Astrocyte of the cerebellum (primary cell): Measurements from ENCODE around the gene HARS2.
"Not testable (repeated sequence)": the region's sequence is repeated elsewhere in the genome, so short reads cannot be mapped to it uniquely, and the experiment has no call there.

ENCODE experiments used
- DNase-seq: peaks from one replicate; pipeline ENCODE4 v3.0.0-alpha.2; 2011; ENCODE audit warnings: low read depth
- H3K4me3 ChIP-seq: 2 replicates; pipeline ENCODE4 v1.5.1; 2011; ENCODE audit warnings: mild to moderate bottlenecking, low read depth, low read length, moderate library complexity
- in situ Hi-C: cut with HindIII; loops from 2 replicates; pipeline ENCODE4 v1.10.0; 2017; ENCODE audit warnings: low sequenced_read_pairs
- TF ChIP-seq, protein P1 (sequence below): IDR thresholded peaks from 2 replicates; pipeline ENCODE4 v1.5.1; 2012; ENCODE audit warnings: low read length, low read depth, moderate library complexity, mild to moderate bottlenecking; ENCODE audit errors: missing control alignments

Gene HARS2

DNA sequence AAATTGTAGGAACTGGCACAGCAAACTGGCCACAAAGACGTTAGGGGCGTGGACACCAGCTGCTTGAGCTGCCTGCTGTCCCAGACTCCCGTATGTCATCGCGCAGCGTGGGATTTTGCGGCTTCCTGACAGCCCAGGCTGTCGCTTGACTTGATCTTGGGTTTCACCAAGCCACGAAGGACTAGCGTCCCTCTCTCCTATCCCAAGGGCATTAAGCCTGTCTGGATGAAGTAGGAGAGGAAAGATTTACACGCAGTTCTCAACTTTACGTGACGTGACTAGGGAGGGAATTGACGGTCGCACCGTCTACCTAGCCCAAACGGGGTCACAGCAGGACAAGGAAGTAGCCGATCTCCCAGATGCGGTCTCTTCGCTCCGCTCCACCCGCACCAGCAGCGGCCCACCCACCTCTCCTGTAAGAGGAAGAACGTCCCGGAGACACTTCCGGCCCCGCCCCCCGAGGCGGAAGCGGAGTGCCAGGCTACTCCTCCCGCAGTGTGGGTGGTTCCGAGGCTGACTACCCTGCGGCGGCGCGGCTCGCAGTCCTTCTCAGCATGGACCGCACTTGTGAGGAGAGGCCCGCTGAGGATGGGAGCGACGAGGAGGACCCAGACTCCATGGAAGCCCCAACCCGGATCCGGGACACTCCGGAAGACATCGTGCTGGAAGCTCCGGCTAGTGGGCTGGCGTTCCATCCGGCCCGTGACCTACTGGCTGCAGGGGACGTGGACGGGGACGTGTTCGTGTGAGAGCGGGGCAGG, 26.7 kb upstream of the HARS2 start, which contains the start of gene WDR55:
Gene WDR55 (plus strand): TSS at position 546 of the 761 bp plus-strand sequence. CDS start 9 bp downstream, at position 555.
- TF ChIP-seq, protein P1, sequence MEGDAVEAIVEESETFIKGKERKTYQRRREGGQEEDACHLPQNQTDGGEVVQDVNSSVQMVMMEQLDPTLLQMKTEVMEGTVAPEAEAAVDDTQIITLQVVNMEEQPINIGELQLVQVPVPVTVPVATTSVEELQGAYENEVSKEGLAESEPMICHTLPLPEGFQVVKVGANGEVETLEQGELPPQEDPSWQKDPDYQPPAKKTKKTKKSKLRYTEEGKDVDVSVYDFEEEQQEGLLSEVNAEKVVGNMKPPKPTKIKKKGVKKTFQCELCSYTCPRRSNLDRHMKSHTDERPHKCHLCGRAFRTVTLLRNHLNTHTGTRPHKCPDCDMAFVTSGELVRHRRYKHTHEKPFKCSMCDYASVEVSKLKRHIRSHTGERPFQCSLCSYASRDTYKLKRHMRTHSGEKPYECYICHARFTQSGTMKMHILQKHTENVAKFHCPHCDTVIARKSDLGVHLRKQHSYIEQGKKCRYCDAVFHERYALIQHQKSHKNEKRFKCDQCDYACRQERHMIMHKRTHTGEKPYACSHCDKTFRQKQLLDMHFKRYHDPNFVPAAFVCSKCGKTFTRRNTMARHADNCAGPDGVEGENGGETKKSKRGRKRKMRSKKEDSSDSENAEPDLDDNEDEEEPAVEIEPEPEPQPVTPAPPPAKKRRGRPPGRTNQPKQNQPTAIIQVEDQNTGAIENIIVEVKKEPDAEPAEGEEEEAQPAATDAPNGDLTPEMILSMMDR: no peak
- H3K4me3 ChIP-seq: peak within 1 kb of the TSS; percentile 86
- in situ Hi-C loops: no loop called here
- DNase-seq: peak; percentile 67

DNA sequence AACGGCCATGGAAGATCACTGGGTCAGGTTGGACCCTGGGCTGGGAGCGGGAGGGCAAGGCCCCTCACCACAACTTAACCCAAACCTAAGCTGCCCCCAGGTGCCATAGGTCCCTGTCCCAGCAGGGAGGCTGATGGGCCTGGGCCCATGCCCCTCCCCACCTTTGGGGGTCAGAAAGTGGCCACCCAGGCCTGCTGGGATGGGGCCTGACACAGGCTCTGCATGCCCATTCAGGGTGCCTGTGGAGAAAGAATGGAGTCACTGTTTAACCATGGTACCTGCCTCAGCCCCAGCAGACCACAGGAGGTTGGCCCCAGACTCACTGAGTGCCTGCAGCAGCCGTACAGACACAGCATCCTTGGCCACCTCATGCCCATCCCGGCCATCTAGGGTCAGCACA, 20.2 kb upstream of the HARS2 start:
- in situ Hi-C loops: not testable (repeated sequence)

DNA sequence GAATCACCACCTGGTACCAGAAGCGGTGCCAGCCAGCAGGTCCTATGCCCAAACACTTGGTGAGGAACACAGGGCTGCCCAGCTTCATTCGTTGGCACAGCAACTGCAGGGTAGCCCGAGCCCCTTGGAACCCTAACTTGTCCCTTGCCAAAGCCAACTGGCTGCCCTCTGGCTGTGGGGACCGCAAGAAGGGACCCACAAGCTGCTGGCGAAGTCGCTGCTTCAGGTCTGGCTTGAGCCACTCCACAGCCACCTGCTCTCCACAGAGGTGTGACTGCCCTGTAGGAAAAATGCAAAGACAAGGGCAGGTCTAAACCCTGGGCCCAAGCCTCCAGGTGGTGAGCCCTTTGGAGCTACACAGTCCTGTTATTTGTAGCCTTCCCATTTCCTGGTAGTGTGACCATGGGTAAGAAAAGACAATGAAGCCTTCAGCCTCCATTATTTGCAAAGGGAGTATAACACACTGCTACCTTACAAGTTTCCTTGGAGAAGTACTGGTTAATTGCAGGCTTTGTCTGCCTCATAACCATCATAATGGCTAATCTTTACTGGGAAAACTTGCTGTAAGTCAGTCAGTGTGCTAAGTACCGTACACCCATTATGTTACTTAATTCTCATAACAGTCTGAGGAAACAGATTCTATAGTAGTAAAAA, 19.7 kb upstream of the HARS2 start:
- in situ Hi-C loops: no loop called here
- no peak for DNase-seq
- TF ChIP-seq, protein P1: no peak
- H3K4me3 ChIP-seq: no peak overlapping the region

More for the DNA sequence above, 20.2 kb upstream of the HARS2 start:
- DNase-seq, H3K4me3 ChIP-seq: not testable (repeated sequence)

DNA sequence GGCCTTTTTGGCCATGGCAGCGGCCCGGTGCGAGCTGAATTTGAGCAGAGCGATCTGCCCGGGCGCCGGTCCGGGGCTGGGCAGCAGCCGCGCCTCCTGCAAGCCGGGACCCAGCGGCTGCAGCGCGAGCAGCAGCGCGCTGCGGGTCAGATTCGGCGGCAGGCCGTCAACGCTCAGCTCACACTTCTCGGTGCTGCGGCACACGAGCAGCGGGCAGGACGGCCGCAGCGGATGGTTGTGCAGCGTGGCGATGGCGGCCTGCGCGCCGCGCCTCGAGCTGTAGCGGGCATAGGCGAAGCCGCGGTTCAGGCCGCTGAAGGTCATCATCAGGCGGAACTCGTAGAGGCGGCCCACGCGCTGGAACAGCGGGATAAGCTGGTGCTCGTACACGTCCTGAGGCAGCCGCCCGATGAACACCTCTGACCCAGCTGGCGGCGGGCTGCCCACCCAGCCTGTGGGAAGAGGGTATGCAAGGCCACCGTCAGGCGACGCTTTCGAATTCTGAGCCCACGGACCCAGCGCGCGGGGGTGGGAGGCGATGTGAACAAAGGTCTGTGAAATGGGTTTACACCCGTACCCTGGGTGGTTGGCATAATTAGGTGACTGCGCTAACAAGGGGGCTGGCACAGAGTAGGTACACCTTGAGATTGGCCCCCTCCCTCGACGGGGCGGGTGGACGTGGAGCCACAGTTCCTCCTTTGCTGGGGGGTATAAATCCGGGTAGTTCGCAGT, 18.6 kb upstream of the HARS2 start:
- in situ Hi-C loops: no loop called here
- TF ChIP-seq, protein P1: no peak
- no peak overlapping the region for H3K4me3 ChIP-seq
- no peak for DNase-seq

DNA sequence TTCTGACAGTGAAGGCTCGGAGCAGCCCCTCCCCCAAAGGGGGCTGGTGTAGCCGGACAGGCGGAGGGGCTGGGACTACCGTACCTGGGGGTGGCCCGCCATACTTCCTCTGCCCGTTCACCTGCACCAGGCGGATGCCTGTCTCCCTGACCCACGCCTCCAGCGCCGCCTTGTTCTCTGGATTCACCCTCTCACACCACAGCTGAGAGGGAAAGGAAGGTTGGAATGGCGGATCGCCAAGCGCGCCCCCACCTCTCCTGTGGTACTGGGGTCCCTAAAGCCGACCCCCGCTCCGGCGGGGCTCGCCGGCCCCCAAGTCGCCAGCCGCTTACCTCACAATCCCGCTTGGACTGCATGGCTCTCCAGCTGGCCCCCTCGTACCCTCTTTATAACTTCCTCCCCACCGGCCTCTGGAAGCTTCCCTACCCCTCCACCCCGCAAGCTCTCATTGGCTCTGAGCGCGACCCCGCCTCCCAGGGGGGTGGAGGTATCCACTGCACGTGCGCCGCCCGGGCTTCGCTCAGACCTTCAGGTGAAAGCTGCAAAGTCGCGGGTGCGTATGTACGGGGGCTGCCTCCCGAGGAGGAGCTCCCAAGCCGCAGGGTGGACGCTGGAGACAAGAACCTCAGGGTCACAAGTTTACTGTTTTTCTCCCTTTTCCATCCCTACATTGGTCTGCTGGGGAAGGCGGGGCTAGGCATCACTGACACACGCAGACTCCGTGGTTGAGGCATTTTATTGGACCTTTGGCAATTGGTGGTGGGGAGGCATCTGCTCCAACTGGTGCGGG, 17.9 kb upstream of the HARS2 start, which contains the start of gene DND1:
Gene DND1 (minus strand): TSS at position 390 of the 790 bp plus-strand sequence. CDS start 34 bp downstream, at position 356.
- DNase-seq: no peak
- no peak within 1 kb of the TSS for H3K4me3 ChIP-seq
- in situ Hi-C loops: no loop called here
- TF ChIP-seq, protein P1: no peak

DNA sequence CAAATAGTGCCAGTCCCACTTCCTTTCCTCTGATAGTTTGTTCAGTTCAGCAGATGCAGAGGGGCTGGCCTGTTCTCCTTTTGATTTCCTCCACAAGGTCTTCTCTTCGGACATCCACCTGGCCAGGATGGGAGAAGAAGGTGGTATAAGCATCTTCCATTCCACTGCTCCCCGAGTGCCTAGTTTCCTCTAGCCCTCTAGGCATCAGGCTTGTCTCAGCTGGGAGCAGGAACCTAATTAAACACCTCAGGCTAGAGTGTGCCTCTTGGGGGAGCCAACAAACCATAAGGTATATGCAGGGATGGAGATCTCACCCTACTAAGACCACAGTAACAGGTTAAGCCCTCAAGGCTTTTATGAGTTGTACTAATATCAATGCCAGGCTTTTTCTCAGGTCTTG, 17.0 kb upstream of the HARS2 start:
- in situ Hi-C loops: no loop called here
- DNase-seq: no peak
- TF ChIP-seq, protein P1: no peak
- no peak overlapping the region for H3K4me3 ChIP-seq
